Astrocyte (in vitro differentiated cells and primary cell): ENCODE measurements around the gene FLYWCH1. TPM values are rescaled to one million over a fixed set of nuclear protein-coding genes. Genes with fewer than 3 reads are reported as not detected.

ENCODE experiments used
- DNase-seq: peaks from one replicate; pipeline ENCODE4 v3.0.0-alpha.2; 2010; ENCODE audit warnings: low read depth
- FAIRE-seq: peaks from 2 replicates; lab custom pipeline; 2011; peaks lifted over from hg19 to GRCh38; lab: Jason Lieb, UNC
- H2AFZ ChIP-seq: 2 replicates; pipeline ENCODE4 v1.6.0; 2012; ENCODE audit warnings: low read depth, low read length, inconsistent platforms
- H3K27ac ChIP-seq: 2 replicates; pipeline ENCODE4 v1.5.1; 2011; ENCODE audit warnings: low read depth, low read length, inconsistent platforms
- H3K27me3 ChIP-seq: 2 replicates; pipeline ENCODE4 v1.6.0; 2011; ENCODE audit warnings: low read length, inconsistent platforms; ENCODE audit not compliant: insufficient read depth
- H3K36me3 ChIP-seq: 2 replicates; pipeline ENCODE4 v1.5.1; 2011; ENCODE audit warnings: low read length, inconsistent platforms; ENCODE audit not compliant: insufficient read depth
- H3K4me1 ChIP-seq: 2 replicates; pipeline ENCODE4 v1.5.1; 2011; ENCODE audit warnings: low read length, inconsistent platforms; ENCODE audit not compliant: insufficient read depth
- H3K4me2 ChIP-seq: 2 replicates; pipeline ENCODE4 v1.6.0; 2012; ENCODE audit warnings: low read length, inconsistent platforms
- H3K4me3 ChIP-seq: 2 replicates; pipeline ENCODE4 v1.5.1; 2011; ENCODE audit warnings: low read depth, mild to moderate bottlenecking, low read length, inconsistent platforms; ENCODE audit not compliant: insufficient read depth
- H3K79me2 ChIP-seq: 2 replicates; pipeline ENCODE4 v1.6.0; 2012; ENCODE audit warnings: mild to moderate bottlenecking, low read length, inconsistent platforms; ENCODE audit not compliant: insufficient read depth
- H3K9ac ChIP-seq: 2 replicates; pipeline ENCODE4 v1.6.0; 2012; ENCODE audit warnings: mild to moderate bottlenecking, low read length, inconsistent platforms
- H3K9me3 ChIP-seq: 2 replicates; pipeline ENCODE4 v1.5.1; 2012; ENCODE audit warnings: low read depth, mild to moderate bottlenecking, low read length, inconsistent platforms; ENCODE audit not compliant: insufficient read depth
- H4K20me1 ChIP-seq: 2 replicates; pipeline ENCODE4 v1.6.0; 2012; ENCODE audit warnings: low read length, inconsistent platforms; ENCODE audit not compliant: insufficient read depth
- H3K27ac Mint-ChIP-seq: one replicate; pipeline ENCODE4 v1.8.0; 2021; ENCODE audit warnings: mild to moderate bottlenecking, mixed read lengths; ENCODE audit not compliant: unreplicated experiment
- H3K27me3 Mint-ChIP-seq: one replicate; pipeline ENCODE4 v1.8.0; 2021; ENCODE audit warnings: low read depth, mixed read lengths; ENCODE audit not compliant: unreplicated experiment
- H3K36me3 Mint-ChIP-seq: one replicate; pipeline ENCODE4 v1.8.0; 2021; ENCODE audit warnings: low read depth, mixed read lengths; ENCODE audit not compliant: unreplicated experiment
- H3K4me1 Mint-ChIP-seq: one replicate; pipeline ENCODE4 v1.8.0; 2021; ENCODE audit warnings: low read depth, mixed read lengths; ENCODE audit not compliant: unreplicated experiment
- H3K4me3 Mint-ChIP-seq: one replicate; pipeline ENCODE4 v1.8.0; 2021; ENCODE audit warnings: mild to moderate bottlenecking, moderate library complexity, mixed read lengths; ENCODE audit not compliant: unreplicated experiment
- H3K9me3 Mint-ChIP-seq: one replicate; pipeline ENCODE4 v1.8.0; 2021; ENCODE audit warnings: mild to moderate bottlenecking, mixed read lengths; ENCODE audit not compliant: unreplicated experiment
- EZH2 ChIP-seq: IDR thresholded peaks from 2 replicates; pipeline ENCODE4 v1.6.1; 2012; ENCODE audit warnings: mild to moderate bottlenecking, low read length, inconsistent platforms; ENCODE audit not compliant: insufficient read depth
- total RNA-seq: library from RNA; stranded (reverse); gene quantifications from 2 replicates; pipeline ENCODE4 v1.2.1, GENCODE V29; 2021
- TF ChIP-seq, protein P1 (sequence below): IDR thresholded peaks from 2 replicates; pipeline ENCODE4 v1.5.1; 2011; ENCODE audit warnings: low read depth, mild to moderate bottlenecking, inconsistent platforms, low read length, moderate library complexity; ENCODE audit not compliant: insufficient read depth

The FLYWCH1 gene
- total RNA-seq, 1 donor from 2014 or later = 58.9 TPM

DNA sequence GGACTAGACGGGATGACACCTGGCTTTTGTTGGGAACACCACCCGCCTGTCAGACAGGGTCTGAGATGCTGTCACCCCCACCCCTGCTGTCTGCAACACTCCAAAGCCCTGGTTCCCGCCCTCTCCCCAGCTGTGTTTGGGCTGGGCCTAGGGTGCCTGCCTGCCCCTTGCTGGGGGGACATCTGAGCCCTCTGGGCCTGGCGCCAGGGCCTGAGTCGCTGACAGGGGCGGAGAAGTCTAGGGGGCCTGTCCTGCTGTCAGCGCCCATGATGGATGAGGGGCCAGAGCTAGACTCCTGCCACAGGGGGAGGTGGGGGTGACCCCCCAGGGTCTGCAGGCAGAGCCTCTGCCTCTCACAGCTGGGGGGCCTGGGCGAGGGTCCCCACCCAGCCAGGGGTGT is 76.1 kb downstream of the FLYWCH1 start:
- Mint-ChIP-seq H3K4me1 (peaks cover 1% of the 10 kb centered on the region), H3K27ac (no peak overlapping the region), H3K27me3 (peaks cover 22% of the 10 kb centered on the region), H3K4me3 (no peak overlapping the region), H3K9me3 (no peaks in the 10 kb centered on the region), H3K36me3 (no peaks in the 10 kb centered on the region)
- Histone ChIP-seq H3K27me3 (peaks cover 6% of the 10 kb centered on the region), H3K36me3 (no peaks in the 10 kb centered on the region), H3K79me2 (no peaks in the 10 kb centered on the region), H3K9ac (no peak overlapping the region), H4K20me1 (no peaks in the 10 kb centered on the region), H3K27ac (no peak overlapping the region), H3K4me2 (no peak overlapping the region), H3K4me3 (no peak overlapping the region), H2AFZ (no peak overlapping the region), H3K4me1 (no peaks in the 10 kb centered on the region), H3K9me3 (no peaks in the 10 kb centered on the region)
- no peak for TF ChIP-seq EZH2
- TF ChIP-seq, protein P1, sequence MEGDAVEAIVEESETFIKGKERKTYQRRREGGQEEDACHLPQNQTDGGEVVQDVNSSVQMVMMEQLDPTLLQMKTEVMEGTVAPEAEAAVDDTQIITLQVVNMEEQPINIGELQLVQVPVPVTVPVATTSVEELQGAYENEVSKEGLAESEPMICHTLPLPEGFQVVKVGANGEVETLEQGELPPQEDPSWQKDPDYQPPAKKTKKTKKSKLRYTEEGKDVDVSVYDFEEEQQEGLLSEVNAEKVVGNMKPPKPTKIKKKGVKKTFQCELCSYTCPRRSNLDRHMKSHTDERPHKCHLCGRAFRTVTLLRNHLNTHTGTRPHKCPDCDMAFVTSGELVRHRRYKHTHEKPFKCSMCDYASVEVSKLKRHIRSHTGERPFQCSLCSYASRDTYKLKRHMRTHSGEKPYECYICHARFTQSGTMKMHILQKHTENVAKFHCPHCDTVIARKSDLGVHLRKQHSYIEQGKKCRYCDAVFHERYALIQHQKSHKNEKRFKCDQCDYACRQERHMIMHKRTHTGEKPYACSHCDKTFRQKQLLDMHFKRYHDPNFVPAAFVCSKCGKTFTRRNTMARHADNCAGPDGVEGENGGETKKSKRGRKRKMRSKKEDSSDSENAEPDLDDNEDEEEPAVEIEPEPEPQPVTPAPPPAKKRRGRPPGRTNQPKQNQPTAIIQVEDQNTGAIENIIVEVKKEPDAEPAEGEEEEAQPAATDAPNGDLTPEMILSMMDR = no peak
- FAIRE-seq (no peak), DNase-seq (no peak)

- Mint-ChIP-seq H3K4me1 (peaks cover 1% of the 10 kb centered on the region), H3K9me3 (no peaks in the 10 kb centered on the region), H3K36me3 (no peaks in the 10 kb centered on the region)
Observed at GRCh38 chr16:2988590-2989099, 76.9 kb downstream of the FLYWCH1 start.

DNA sequence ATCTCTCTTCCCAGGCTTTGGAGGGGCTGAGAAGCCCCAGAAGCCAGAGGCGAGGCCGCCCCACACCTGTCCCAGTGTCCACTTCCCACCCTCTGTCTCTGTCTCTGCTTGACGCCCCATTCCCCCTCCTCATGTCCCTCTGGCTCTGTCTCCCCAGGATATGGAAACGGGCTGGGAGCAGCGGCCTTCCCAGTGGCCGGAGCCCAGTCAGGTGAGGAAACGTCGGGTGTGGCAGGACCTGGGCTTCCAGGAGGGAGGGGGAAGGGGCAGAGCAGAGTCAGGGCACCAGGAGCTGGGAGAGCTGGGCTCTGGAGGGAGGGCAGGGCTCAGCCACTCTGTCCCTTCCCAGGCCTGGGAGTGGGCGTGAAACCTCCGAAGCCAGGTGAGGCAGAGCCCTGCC is 79.2 kb downstream of the FLYWCH1 start:
- Histone ChIP-seq H3K36me3 (no peaks in the 10 kb centered on the region), H3K79me2 (no peaks in the 10 kb centered on the region), H4K20me1 (no peaks in the 10 kb centered on the region), H3K27ac (no peak overlapping the region), H2AFZ (no peak overlapping the region), H3K4me3 (no peak overlapping the region), H3K27me3 (peaks cover 6% of the 10 kb centered on the region), H3K9me3 (no peaks in the 10 kb centered on the region), H3K9ac (no peak overlapping the region), H3K4me1 (no peaks in the 10 kb centered on the region), H3K4me2 (no peak overlapping the region)
- TF ChIP-seq, protein P1 = no peak
- TF ChIP-seq EZH2 = no peak
- peaks cover 22% of the 10 kb centered on the region for H3K27me3 Mint-ChIP-seq
- no peak for FAIRE-seq
- H3K4me1 Mint-ChIP-seq = peaks cover 1% of the 10 kb centered on the region
- H3K4me3 Mint-ChIP-seq = no peak overlapping the region
- DNase-seq = no peak
- H3K36me3 Mint-ChIP-seq = no peaks in the 10 kb centered on the region
- H3K27ac Mint-ChIP-seq = no peak overlapping the region
- H3K9me3 Mint-ChIP-seq = no peaks in the 10 kb centered on the region

More at GRCh38 chr16:2988590-2989099, 76.9 kb downstream of the FLYWCH1 start:
- Histone ChIP-seq H4K20me1 (no peaks in the 10 kb centered on the region), H3K4me3 (no peak overlapping the region), H3K27ac (no peak overlapping the region), H3K4me2 (no peak overlapping the region), H3K36me3 (no peaks in the 10 kb centered on the region), H2AFZ (no peak overlapping the region), H3K4me1 (no peaks in the 10 kb centered on the region), H3K9me3 (no peaks in the 10 kb centered on the region), H3K27me3 (peaks cover 6% of the 10 kb centered on the region), H3K9ac (no peak overlapping the region), H3K79me2 (no peaks in the 10 kb centered on the region)
- TF ChIP-seq, protein P1 = no peak
- no peak for TF ChIP-seq EZH2
- no peak for DNase-seq
- no peak for FAIRE-seq
- Mint-ChIP-seq H3K27ac (no peak overlapping the region), H3K4me3 (no peak overlapping the region), H3K27me3 (peaks cover 22% of the 10 kb centered on the region)
